RWPE1 (cell line): Measurements from ENCODE around the gene EIF5A2.

Experiments used
- CTCF ChIA-PET: fragments of 350-600 bp; sonication (Branson Sonifier 250); formaldehyde crosslinking; extraction: SDS; loops from one replicate; lab custom pipeline; 2021; lab: Yijun Ruan, JAX
- POLR2A ChIA-PET: fragments of 400-600 bp; formaldehyde crosslinking; extraction: SDS; loops from one replicate; lab custom pipeline; 2020; ENCODE audit warnings: antibody characterized with exemption; ENCODE audit not compliant: low non-redundant PET; lab: Yijun Ruan, JAX
- DNase-seq: peaks from one replicate; pipeline ENCODE4 v3.0.0; 2012; ENCODE audit warnings: low spot score
- H3K27ac ChIP-seq: fragments of 450-650 bp; 2 replicates; pipeline ENCODE4 v1.5.1; 2017
- TF ChIP-seq, protein P1 (sequence below): fragments of 450-650 bp; conservative IDR thresholded peaks from 2 replicates; pipeline ENCODE4 v1.5.1; 2017; ENCODE audit warnings: low read depth, mild to moderate bottlenecking

Gene EIF5A2

GRCh38 chr3:170910542-170910941 lies 2.1 kb upstream of the EIF5A2 start:
- CTCF ChIA-PET, result no interaction called here
- DNase-seq, result no peak
- TF ChIP-seq, protein P1, sequence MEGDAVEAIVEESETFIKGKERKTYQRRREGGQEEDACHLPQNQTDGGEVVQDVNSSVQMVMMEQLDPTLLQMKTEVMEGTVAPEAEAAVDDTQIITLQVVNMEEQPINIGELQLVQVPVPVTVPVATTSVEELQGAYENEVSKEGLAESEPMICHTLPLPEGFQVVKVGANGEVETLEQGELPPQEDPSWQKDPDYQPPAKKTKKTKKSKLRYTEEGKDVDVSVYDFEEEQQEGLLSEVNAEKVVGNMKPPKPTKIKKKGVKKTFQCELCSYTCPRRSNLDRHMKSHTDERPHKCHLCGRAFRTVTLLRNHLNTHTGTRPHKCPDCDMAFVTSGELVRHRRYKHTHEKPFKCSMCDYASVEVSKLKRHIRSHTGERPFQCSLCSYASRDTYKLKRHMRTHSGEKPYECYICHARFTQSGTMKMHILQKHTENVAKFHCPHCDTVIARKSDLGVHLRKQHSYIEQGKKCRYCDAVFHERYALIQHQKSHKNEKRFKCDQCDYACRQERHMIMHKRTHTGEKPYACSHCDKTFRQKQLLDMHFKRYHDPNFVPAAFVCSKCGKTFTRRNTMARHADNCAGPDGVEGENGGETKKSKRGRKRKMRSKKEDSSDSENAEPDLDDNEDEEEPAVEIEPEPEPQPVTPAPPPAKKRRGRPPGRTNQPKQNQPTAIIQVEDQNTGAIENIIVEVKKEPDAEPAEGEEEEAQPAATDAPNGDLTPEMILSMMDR, result no peak
- POLR2A ChIA-PET, result no interaction called here
- no peak overlapping the region for H3K27ac ChIP-seq

- peak overlapping the region; percentile 80 for H3K27ac ChIP-seq
- POLR2A ChIA-PET, result interaction anchor here (1.8 kb wide), 1 partner anchor 39 kb away, joined by 7 read pairs; the partner anchor contains the start of gene RPL22L1
- CTCF ChIA-PET, result interaction anchor here (0.6 kb wide), 1 partner anchor 98 kb away, joined by 3 read pairs; no protein-coding TSS in a partner anchor
- TF ChIP-seq, protein P1, result no peak
- peak; percentile 91 for DNase-seq
These were observed 879 bp upstream of the EIF5A2 start for GRCh38 chr3:170909129-170909903.

GRCh38 chr3:170907637-170908234 lies 701 bp downstream of the EIF5A2 start:
- ChIA-PET CTCF (interaction anchor here (0.6 to 0.7 kb wide), 2 partner anchors 23 to 1409 kb away, joined by 3 read pairs; no protein-coding TSS in a partner anchor), POLR2A (interaction anchor here (0.6 to 1.8 kb wide), 2 partner anchors 38 to 552 kb away, joined by 3 to 7 read pairs; partner anchors contain the start of gene RPL22L1)
- DNase-seq, result peak; percentile 27
- H3K27ac ChIP-seq, result peak overlapping the region; percentile 80
- TF ChIP-seq, protein P1, result no peak

DNA sequence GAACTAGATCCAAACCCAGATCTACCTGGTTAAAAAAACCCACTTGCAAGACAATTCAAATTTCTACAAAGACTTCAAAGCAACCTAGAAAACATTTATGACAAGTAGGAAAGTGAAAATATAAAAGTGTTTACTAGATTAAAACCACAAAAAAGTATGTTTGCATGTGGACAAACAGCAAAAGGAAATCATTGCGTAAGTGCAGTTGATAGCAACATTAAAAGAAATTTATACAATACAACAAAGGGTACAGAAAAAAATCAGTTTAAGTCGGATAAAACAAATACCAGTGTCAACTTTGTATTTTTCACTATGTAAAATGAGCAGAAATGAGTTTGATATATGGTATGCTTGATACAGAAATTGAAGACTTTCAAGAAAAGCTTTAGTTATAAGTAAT lies 2.6 kb downstream of the EIF5A2 start:
- H3K27ac ChIP-seq, result no peak overlapping the region
- CTCF ChIA-PET, result interaction anchor here (0.5 kb wide), 1 partner anchor 695 kb away, joined by 7 read pairs; no protein-coding TSS in a partner anchor
- TF ChIP-seq, protein P1, result no peak
- POLR2A ChIA-PET, result no interaction called here
- DNase-seq, result no peak

- no peak for DNase-seq
- ChIA-PET POLR2A (interaction anchor here (0.6 kb wide), 1 partner anchor 33 kb away, joined by 5 read pairs; the partner anchor contains the start of gene RPL22L1), CTCF (no interaction called here)
- TF ChIP-seq, protein P1, result no peak
- H3K27ac ChIP-seq, result no peak overlapping the region
These were observed 5.3 kb downstream of the EIF5A2 start for GRCh38 chr3:170903123-170903522.

GRCh38 chr3:170899455-170899854 lies 9.0 kb downstream of the EIF5A2 start:
- no peak for DNase-seq
- no peak overlapping the region for H3K27ac ChIP-seq
- ChIA-PET POLR2A (no interaction called here), CTCF (interaction anchor here (0.6 kb wide), 1 partner anchor 18 kb away, joined by 3 read pairs; no protein-coding TSS in a partner anchor)
- TF ChIP-seq, protein P1, result no peak
